Activated naive CD8-positive, alpha-beta T cell treated with anti-CD3 and anti-CD28 coated beads, Interleukin-2, amount 10 ng/mL, durations not matched to agents 7 days and 5 days (primary cell): ENCODE measurements around the gene CUEDC1. TPM values are rescaled to one million over a fixed set of nuclear protein-coding genes. Genes with fewer than 3 reads are reported as not detected.
A peak's percentile ranks its signal among the peaks of the same experiment; 100 is the strongest.

ENCODE experiments used
- ATAC-seq: fragments of 150-1000 bp; cut with Tn5 transposase; one replicate; pipeline ENCODE4 v1.10.0; 2021; ENCODE audit warnings: low read depth, moderate library complexity
- POLR2A ChIA-PET: fragments of 350-600 bp; sonication (Branson Sonifier 250); formaldehyde crosslinking; loops from one replicate; lab custom pipeline; 2021; ENCODE audit warnings: antibody characterized with exemption; lab: Charles Lee
- DNase-seq: peaks from one replicate; pipeline ENCODE4 v3.0.0; 2021
- H3K27ac Mint-ChIP-seq: one replicate; pipeline ENCODE4 v1.8.0; 2022; ENCODE audit warnings: mild to moderate bottlenecking, mixed read lengths
- H3K27me3 Mint-ChIP-seq: one replicate; pipeline ENCODE4 v1.8.0; 2022; ENCODE audit warnings: mild to moderate bottlenecking, moderate library complexity, mixed read lengths
- H3K36me3 Mint-ChIP-seq: one replicate; pipeline ENCODE4 v1.8.0; 2021; ENCODE audit warnings: mild to moderate bottlenecking, mixed read lengths
- H3K4me1 Mint-ChIP-seq: one replicate; pipeline ENCODE4 v1.8.0; 2021; ENCODE audit warnings: mixed read lengths
- H3K4me3 Mint-ChIP-seq: one replicate; pipeline ENCODE4 v1.8.0; 2022; ENCODE audit warnings: mild to moderate bottlenecking, moderate library complexity, mixed read lengths
- H3K9me3 Mint-ChIP-seq: one replicate; pipeline ENCODE4 v1.8.0; 2021; ENCODE audit warnings: mixed read lengths
- total RNA-seq, 2 experiments: library from RNA; stranded (reverse); gene quantifications; one replicate each; pipeline ENCODE4 v1.2.3, GENCODE V29; 2021

The CUEDC1 gene
- total RNA-seq, 2 experiments from 2014 or later, result 0.28 to 1.2 TPM

- Mint-ChIP-seq H3K4me1 (peaks cover 21% of the 10 kb centered on the region), H3K36me3 (no peaks in the 10 kb centered on the region), H3K9me3 (no peaks in the 10 kb centered on the region), H3K27me3 (peaks cover 46% of the 10 kb centered on the region), H3K27ac (no peak overlapping the region), H3K4me3 (no peak overlapping the region)
- ATAC-seq, result no peak
- POLR2A ChIA-PET, result interaction anchor here (1.5 kb wide), 1 partner anchor 13 kb away, joined by 4 read pairs; the partner anchor contains the start of gene MRPS23
- DNase-seq, result no peak
Observed at GRCh38 chr17:57862694-57863667, 92.2 kb downstream of the CUEDC1 start.

GRCh38 chr17:57861790-57862693 lies 93.2 kb downstream of the CUEDC1 start:
- peaks cover 15% of the 10 kb centered on the region for H3K4me1 Mint-ChIP-seq
- no peaks in the 10 kb centered on the region for H3K9me3 Mint-ChIP-seq
- no peak for ATAC-seq
- H3K4me3 Mint-ChIP-seq, result peak overlapping the region; percentile 16
- H3K27me3 Mint-ChIP-seq, result peaks cover 46% of the 10 kb centered on the region
- no peak overlapping the region for H3K27ac Mint-ChIP-seq
- DNase-seq, result no peak
- POLR2A ChIA-PET, result interaction anchor here (1.5 to 2.8 kb wide), 2 partner anchors 12 to 132 kb away, joined by 4 to 13 read pairs; partner anchors contain the start of gene MRPS23
- no peaks in the 10 kb centered on the region for H3K36me3 Mint-ChIP-seq

GRCh38 chr17:57861000-57861789 lies 94.0 kb downstream of the CUEDC1 start:
- H3K36me3 Mint-ChIP-seq, result no peaks in the 10 kb centered on the region
- H3K27me3 Mint-ChIP-seq, result peaks cover 46% of the 10 kb centered on the region
- peak overlapping the region; percentile 85 for H3K4me3 Mint-ChIP-seq
- DNase-seq (peak; percentile 53), ATAC-seq (peak; percentile 77)
- H3K27ac Mint-ChIP-seq, result no peak overlapping the region
- no peaks in the 10 kb centered on the region for H3K9me3 Mint-ChIP-seq
- POLR2A ChIA-PET, result interaction anchor here (1.4 to 2.8 kb wide), 5 partner anchors 11 to 146 kb away, joined by 4 to 13 read pairs (median 6); partner anchors contain the start of genes MRPS23 and SRSF1
- peaks cover 15% of the 10 kb centered on the region for H3K4me1 Mint-ChIP-seq

GRCh38 chr17:57860414-57860999 lies 94.7 kb downstream of the CUEDC1 start:
- peaks cover 13% of the 10 kb centered on the region for H3K4me1 Mint-ChIP-seq
- POLR2A ChIA-PET, result interaction anchor here (1.4 to 2.8 kb wide), 4 partner anchors 10 to 147 kb away, joined by 4 to 13 read pairs (median 8); partner anchors contain the start of genes MRPS23 and SRSF1
- no peak overlapping the region for H3K27ac Mint-ChIP-seq
- peak overlapping the region; percentile 85 for H3K4me3 Mint-ChIP-seq
- H3K27me3 Mint-ChIP-seq, result peaks cover 46% of the 10 kb centered on the region
- no peaks in the 10 kb centered on the region for H3K36me3 Mint-ChIP-seq
- no peaks in the 10 kb centered on the region for H3K9me3 Mint-ChIP-seq
- ATAC-seq (peak; percentile 30), DNase-seq (no peak)

- Mint-ChIP-seq H3K4me1 (peaks cover 13% of the 10 kb centered on the region), H3K27ac (no peak overlapping the region), H3K27me3 (peaks cover 46% of the 10 kb centered on the region), H3K4me3 (no peak overlapping the region), H3K9me3 (no peaks in the 10 kb centered on the region), H3K36me3 (no peaks in the 10 kb centered on the region)
- DNase-seq (no peak), ATAC-seq (no peak)
- POLR2A ChIA-PET, result interaction anchor here (0.6 to 2.8 kb wide), 7 partner anchors 9 to 148 kb away, joined by 3 to 13 read pairs (median 6); partner anchors contain the start of genes MRPS23, SRSF1 and VEZF1
Observed at GRCh38 chr17:57859601-57860413, 95.4 kb downstream of the CUEDC1 start.

- Mint-ChIP-seq H3K4me3 (no peak overlapping the region), H3K36me3 (no peaks in the 10 kb centered on the region), H3K4me1 (peaks cover 13% of the 10 kb centered on the region), H3K27me3 (peaks cover 40% of the 10 kb centered on the region), H3K9me3 (no peaks in the 10 kb centered on the region), H3K27ac (no peak overlapping the region)
- POLR2A ChIA-PET, result interaction anchor here (0.9 to 1.6 kb wide), 3 partner anchors 9 to 133 kb away, joined by 3 to 9 read pairs (median 3); partner anchors contain the start of gene MRPS23
- ATAC-seq (no peak), DNase-seq (no peak)
Observed at GRCh38 chr17:57858838-57859237, 96.4 kb downstream of the CUEDC1 start.

- Mint-ChIP-seq H3K4me3 (no peak overlapping the region), H3K4me1 (peaks cover 11% of the 10 kb centered on the region), H3K36me3 (no peaks in the 10 kb centered on the region), H3K27ac (no peak overlapping the region), H3K9me3 (no peaks in the 10 kb centered on the region), H3K27me3 (peaks cover 22% of the 10 kb centered on the region)
- POLR2A ChIA-PET, result no interaction called here
- ATAC-seq (no peak), DNase-seq (no peak)
Observed at GRCh38 chr17:57856792-57857620, 98.2 kb downstream of the CUEDC1 start.

- Mint-ChIP-seq H3K27ac (no peak overlapping the region), H3K27me3 (peaks cover 11% of the 10 kb centered on the region), H3K36me3 (no peaks in the 10 kb centered on the region), H3K4me1 (peaks cover 12% of the 10 kb centered on the region), H3K4me3 (no peak overlapping the region), H3K9me3 (no peaks in the 10 kb centered on the region)
- POLR2A ChIA-PET, result interaction anchor here (0.7 to 1.2 kb wide), 4 partner anchors 9 to 152 kb away, joined by 3 to 5 read pairs (median 3); partner anchors contain the start of gene SRSF1
- no peak for ATAC-seq
- no peak for DNase-seq
Observed at GRCh38 chr17:57855391-57856035, 99.7 kb downstream of the CUEDC1 start.

GRCh38 chr17:57853695-57854094 lies 101.5 kb downstream of the CUEDC1 start:
- Mint-ChIP-seq H3K4me1 (peaks cover 18% of the 10 kb centered on the region), H3K36me3 (no peaks in the 10 kb centered on the region), H3K9me3 (no peaks in the 10 kb centered on the region), H3K4me3 (no peak overlapping the region), H3K27ac (no peak overlapping the region), H3K27me3 (no peaks in the 10 kb centered on the region)
- DNase-seq (no peak), ATAC-seq (no peak)
- POLR2A ChIA-PET, result no interaction called here

GRCh38 chr17:57852955-57853328 lies 102.3 kb downstream of the CUEDC1 start:
- H3K4me3 Mint-ChIP-seq, result no peak overlapping the region
- POLR2A ChIA-PET, result interaction anchor here (0.7 kb wide), 1 partner anchor 519 kb away, joined by 3 read pairs; no protein-coding TSS in a partner anchor

More at GRCh38 chr17:57852955-57853328, 102.3 kb downstream of the CUEDC1 start:
- Mint-ChIP-seq H3K27ac (no peak overlapping the region), H3K27me3 (no peaks in the 10 kb centered on the region), H3K9me3 (no peaks in the 10 kb centered on the region), H3K36me3 (peaks cover 3% of the 10 kb centered on the region), H3K4me1 (peaks cover 22% of the 10 kb centered on the region)
- DNase-seq (no peak), ATAC-seq (no peak)
